ENCODE measurements around the gene CAPN3.

GRCh38 chr15:42405863-42406482 lies 46.7 kb downstream of the CAPN3 start:
- TF ChIP-seq POLR2AphosphoS5 (IDR thresholded peaks at IDR 0.05): no peak
- no peak for TF ChIP-seq POLR2A (IDR thresholded peaks at IDR 0.05)
